ENCODE measurements around the gene RNF214.
"Not testable (repeated sequence)": the region's sequence is repeated elsewhere in the genome, so short reads cannot be mapped to it uniquely, and the experiment has no call there.

Gene RNF214

GRCh38 chr11:117232092-117232878 is at the start of gene RNF214:
Gene RNF214, plus strand, starts transcription at chr11:117232671. Its CDS starts 1,602 bp downstream, at chr11:117234273.
- DNase-seq: peak; percentile 93

- DNase-seq: not testable (repeated sequence)
Observed at GRCh38 chr11:117183178-117183577, 49.3 kb upstream of the RNF214 start.

- no peak for DNase-seq
Observed at GRCh38 chr11:117183724-117184349, 48.6 kb upstream of the RNF214 start.

- DNase-seq: no peak
Observed at GRCh38 chr11:117185736-117186430, 46.6 kb upstream of the RNF214 start.

- DNase-seq: no peak
Observed at GRCh38 chr11:117186431-117186761, 46.1 kb upstream of the RNF214 start.

- no peak for DNase-seq
Observed at GRCh38 chr11:117187007-117187406, 45.5 kb upstream of the RNF214 start.

GRCh38 chr11:117187428-117187798 is 45.1 kb upstream of the RNF214 start:
- no peak for DNase-seq

GRCh38 chr11:117187799-117188481 is 44.5 kb upstream of the RNF214 start:
- DNase-seq: no peak

- no peak for DNase-seq
Observed at GRCh38 chr11:117188620-117189081, 43.8 kb upstream of the RNF214 start.

- DNase-seq: no peak
Observed at GRCh38 chr11:117189191-117189940, 43.1 kb upstream of the RNF214 start.

- DNase-seq: no peak
Observed at GRCh38 chr11:117189941-117190544, 42.4 kb upstream of the RNF214 start.

- no peak for DNase-seq
Observed at GRCh38 chr11:117191680-117192400, 40.6 kb upstream of the RNF214 start.

GRCh38 chr11:117192401-117192875 is 40.0 kb upstream of the RNF214 start:
- DNase-seq: no peak

GRCh38 chr11:117193130-117194020 is 39.1 kb upstream of the RNF214 start:
- DNase-seq: no peak

GRCh38 chr11:117194267-117194666 is 38.2 kb upstream of the RNF214 start:
- DNase-seq: no peak

- no peak for DNase-seq
Observed at GRCh38 chr11:117195258-117195657, 37.2 kb upstream of the RNF214 start.

- DNase-seq: no peak
Observed at GRCh38 chr11:117195761-117196160, 36.7 kb upstream of the RNF214 start.

- no peak for DNase-seq
Observed at GRCh38 chr11:117197006-117197405, 35.5 kb upstream of the RNF214 start.

- no peak for DNase-seq
Observed at GRCh38 chr11:117197516-117198456, 34.7 kb upstream of the RNF214 start.
